ENCODE data around the gene MAPK10.

Gene MAPK10

GRCh38 chr4:86279293-86279960, 80.4 kb downstream of the MAPK10 start:
- DNase-seq (ENCODE audit: low read depth, low spot score) = no peak
- H3K4me3 ChIP-seq (ENCODE audit: low read depth, low read length) = no peak overlapping the region
- TF ChIP-seq CTCF (IDR thresholded peaks at IDR 0.05; ENCODE audit: low read depth, low read length) = no peak
- in situ Hi-C loops (cut with HindIII; ENCODE audit: low sequenced_read_pairs) = no loop called here

- TF ChIP-seq CTCF (IDR thresholded peaks at IDR 0.05; ENCODE audit: low read depth, low read length) = no peak
- no peak overlapping the region for H3K4me3 ChIP-seq (ENCODE audit: low read depth, low read length)
- no peak for DNase-seq (ENCODE audit: low read depth, low spot score)
- in situ Hi-C loops (cut with HindIII; ENCODE audit: low sequenced_read_pairs) = no loop called here
Measured at GRCh38 chr4:86278126-86278525, 81.7 kb downstream of the MAPK10 start.

- no peak overlapping the region for H3K4me3 ChIP-seq (ENCODE audit: low read depth, low read length)
- TF ChIP-seq CTCF (IDR thresholded peaks at IDR 0.05; ENCODE audit: low read depth, low read length) = no peak
- no peak for DNase-seq (ENCODE audit: low read depth, low spot score)
- in situ Hi-C loops (cut with HindIII; ENCODE audit: low sequenced_read_pairs) = no loop called here
Measured at GRCh38 chr4:86274642-86275041, 85.2 kb downstream of the MAPK10 start.

GRCh38 chr4:86272669-86273068, 87.2 kb downstream of the MAPK10 start:
- in situ Hi-C loops (cut with HindIII; ENCODE audit: low sequenced_read_pairs) = no loop called here
- H3K4me3 ChIP-seq (ENCODE audit: low read depth, low read length) = no peak overlapping the region
- DNase-seq (ENCODE audit: low read depth, low spot score) = no peak
- TF ChIP-seq CTCF (IDR thresholded peaks at IDR 0.05; ENCODE audit: low read depth, low read length) = no peak

GRCh38 chr4:86271057-86271456, 88.8 kb downstream of the MAPK10 start:
- in situ Hi-C loops (cut with HindIII; ENCODE audit: low sequenced_read_pairs) = no loop called here
- no peak for TF ChIP-seq CTCF (IDR thresholded peaks at IDR 0.05; ENCODE audit: low read depth, low read length)
- no peak for DNase-seq (ENCODE audit: low read depth, low spot score)
- no peak overlapping the region for H3K4me3 ChIP-seq (ENCODE audit: low read depth, low read length)

- in situ Hi-C loops (cut with HindIII; ENCODE audit: low sequenced_read_pairs) = no loop called here
- DNase-seq (ENCODE audit: low read depth, low spot score) = no peak
- H3K4me3 ChIP-seq (ENCODE audit: low read depth, low read length) = no peak overlapping the region
- TF ChIP-seq CTCF (IDR thresholded peaks at IDR 0.05; ENCODE audit: low read depth, low read length) = no peak
Measured at GRCh38 chr4:86269354-86269753, 90.5 kb downstream of the MAPK10 start.

All from astrocyte of the spinal cord (primary cell).